HEK293 (cell line): ENCODE data around the gene HMGB1.

ENCODE experiments used
- CTCF ChIA-PET: fragments of 350-600 bp; formaldehyde crosslinking; extraction: SDS; loops from one replicate; lab custom pipeline; 2021; ENCODE audit warnings: antibody characterized with exemption; lab: Yijun Ruan, JAX
- POLR2A ChIA-PET: fragments of 300-600 bp; formaldehyde crosslinking; extraction: SDS; loops from one replicate; lab custom pipeline; 2020; ENCODE audit warnings: antibody characterized with exemption, inconsistent platforms; lab: Yijun Ruan, JAX
- H3K27ac ChIP-seq: fragments of 200-500 bp; sonication (Bioruptor generic); 2 replicates; pipeline ENCODE4 v1.5.1; 2014; ENCODE audit warnings: low read depth, low read length, control low read depth, inconsistent platforms; ENCODE audit errors: extremely low read depth
- H3K36me3 ChIP-seq, 2 experiments: fragments of 200-500 bp in 1 of 2; sonication (Bioruptor generic) in 1 of 2; 1 replicate in 1 of 2; 2 replicates in 1 of 2; pipeline ENCODE4 v1.5.1; 2014 to 2017; ENCODE audit warnings: inconsistent platforms in 2 of 2, low read length in 2 of 2; ENCODE audit not compliant: control insufficient read depth in 2 of 2, insufficient read depth in 1 of 2
- H3K4me1 ChIP-seq: fragments of 200-500 bp; sonication (Bioruptor generic); 2 replicates; pipeline ENCODE4 v1.5.1; 2014; ENCODE audit warnings: mild to moderate bottlenecking, low read length, inconsistent platforms; ENCODE audit not compliant: control insufficient read depth, insufficient read depth
- H3K4me3 ChIP-seq: 2 replicates; pipeline ENCODE4 v1.5.1; 2011; ENCODE audit warnings: low read depth, mild to moderate bottlenecking, control low read depth, low read length, moderate library complexity
- H3K9me3 ChIP-seq: fragments of 200-500 bp; sonication (Bioruptor generic); 2 replicates; pipeline ENCODE4 v1.5.1; 2014; ENCODE audit warnings: low read depth, low read length, inconsistent platforms; ENCODE audit not compliant: control insufficient read depth, insufficient read depth
- AEBP2 ChIP-seq: fragments of 450-650 bp; formaldehyde crosslinking; IDR thresholded peaks from 2 replicates; pipeline ENCODE4 v1.5.1; 2016; ENCODE audit warnings: missing biosample characterization, missing genetic modification characterization, borderline replicate concordance
- EGR2 ChIP-seq: fragments of 450-650 bp; formaldehyde crosslinking; IDR thresholded peaks from 2 replicates; pipeline ENCODE4 v1.5.1; 2016; ENCODE audit warnings: low read depth, missing biosample characterization, missing genetic modification characterization
- FEZF1 ChIP-seq: fragments of 450-650 bp; formaldehyde crosslinking; IDR thresholded peaks from 2 replicates; pipeline ENCODE4 v1.5.1; 2016; ENCODE audit warnings: missing biosample characterization, missing genetic modification characterization
- KLF7 ChIP-seq: fragments of 450-650 bp; formaldehyde crosslinking; IDR thresholded peaks from 2 replicates; pipeline ENCODE4 v1.5.1; 2016; ENCODE audit warnings: missing biosample characterization, missing genetic modification characterization, borderline replicate concordance
- SP3 ChIP-seq: fragments of 450-650 bp; formaldehyde crosslinking; IDR thresholded peaks from 2 replicates; pipeline ENCODE4 v1.5.1; 2016; ENCODE audit warnings: missing biosample characterization, missing genetic modification characterization
- YY1 ChIP-seq: fragments of 450-650 bp; formaldehyde crosslinking; IDR thresholded peaks from 2 replicates; pipeline ENCODE4 v1.5.1; 2018; ENCODE audit warnings: missing biosample characterization, missing genetic modification characterization
- YY2 ChIP-seq: fragments of 450-650 bp; formaldehyde crosslinking; IDR thresholded peaks from 2 replicates; pipeline ENCODE4 v1.5.1; 2016; ENCODE audit warnings: missing biosample characterization, missing genetic modification characterization
- ZBTB20 ChIP-seq: fragments of 450-650 bp; formaldehyde crosslinking; IDR thresholded peaks from 2 replicates; pipeline ENCODE4 v1.5.1; 2016; ENCODE audit warnings: missing biosample characterization, missing genetic modification characterization
- ZFHX2 ChIP-seq: fragments of 450-650 bp; formaldehyde crosslinking; conservative IDR thresholded peaks from 2 replicates; pipeline ENCODE4 v1.5.1; 2016; ENCODE audit warnings: missing biosample characterization, missing genetic modification characterization
- ZNF10 ChIP-seq: fragments of 450-650 bp; formaldehyde crosslinking; IDR thresholded peaks from 2 replicates; pipeline ENCODE4 v1.5.1; 2017; ENCODE audit warnings: missing biosample characterization, missing genetic modification characterization
- ZNF146 ChIP-seq: fragments of 450-650 bp; formaldehyde crosslinking; IDR thresholded peaks from 2 replicates; pipeline ENCODE4 v1.5.1; 2016; ENCODE audit warnings: missing biosample characterization, missing genetic modification characterization
- ZNF169 ChIP-seq: fragments of 450-650 bp; formaldehyde crosslinking; IDR thresholded peaks from 2 replicates; pipeline ENCODE4 v1.5.1; 2016; ENCODE audit warnings: missing biosample characterization, missing genetic modification characterization
- ZNF214 ChIP-seq: fragments of 450-650 bp; formaldehyde crosslinking; IDR thresholded peaks from 2 replicates; pipeline ENCODE4 v1.5.1; 2017; ENCODE audit warnings: missing biosample characterization, mild to moderate bottlenecking, missing genetic modification characterization, borderline replicate concordance
- ZNF221 ChIP-seq: fragments of 450-650 bp; formaldehyde crosslinking; IDR thresholded peaks from 2 replicates; pipeline ENCODE4 v1.5.1; 2017; ENCODE audit warnings: missing biosample characterization, missing genetic modification characterization, borderline replicate concordance
- ZNF223 ChIP-seq: fragments of 450-650 bp; formaldehyde crosslinking; IDR thresholded peaks from 2 replicates; pipeline ENCODE4 v1.5.1; 2016; ENCODE audit warnings: missing biosample characterization, missing genetic modification characterization
- ZNF335 ChIP-seq: fragments of 450-650 bp; formaldehyde crosslinking; conservative IDR thresholded peaks from 2 replicates; pipeline ENCODE4 v1.5.1; 2016; ENCODE audit warnings: missing biosample characterization, missing genetic modification characterization
- ZNF423 ChIP-seq: fragments of 450-650 bp; formaldehyde crosslinking; IDR thresholded peaks from 2 replicates; pipeline ENCODE4 v1.5.1; 2016; ENCODE audit warnings: missing biosample characterization, missing genetic modification characterization
- ZNF561 ChIP-seq: fragments of 450-650 bp; IDR thresholded peaks from 2 replicates; pipeline ENCODE4 v1.5.1; 2018; ENCODE audit warnings: missing biosample characterization, missing genetic modification characterization, borderline replicate concordance
- ZNF571 ChIP-seq: fragments of 450-650 bp; formaldehyde crosslinking; IDR thresholded peaks from 2 replicates; pipeline ENCODE4 v1.5.0; 2017; ENCODE audit warnings: missing biosample characterization, missing genetic modification characterization
- ZNF623 ChIP-seq: fragments of 450-650 bp; formaldehyde crosslinking; IDR thresholded peaks from 2 replicates; pipeline ENCODE4 v1.5.1; 2016; ENCODE audit warnings: missing biosample characterization, missing genetic modification characterization
- ZNF626 ChIP-seq: fragments of 450-650 bp; sonication (Bioruptor Pico); formaldehyde crosslinking; IDR thresholded peaks from 2 replicates; pipeline ENCODE4 v1.5.1; 2018; ENCODE audit warnings: missing biosample characterization, missing genetic modification characterization, inconsistent platforms
- ZNF654 ChIP-seq: fragments of 450-650 bp; formaldehyde crosslinking; IDR thresholded peaks from 2 replicates; pipeline ENCODE4 v1.5.1; 2016; ENCODE audit warnings: low read depth, missing biosample characterization, missing genetic modification characterization
- ZNF660 ChIP-seq: fragments of 450-650 bp; IDR thresholded peaks from 2 replicates; pipeline ENCODE4 v1.5.1; 2018; ENCODE audit warnings: missing biosample characterization, mild to moderate bottlenecking, missing genetic modification characterization
- ZNF677 ChIP-seq: fragments of 450-650 bp; IDR thresholded peaks from 2 replicates; pipeline ENCODE4 v1.5.0; 2018; ENCODE audit warnings: missing biosample characterization, mild to moderate bottlenecking, missing genetic modification characterization, moderate library complexity
- ZNF791 ChIP-seq: fragments of 450-650 bp; formaldehyde crosslinking; IDR thresholded peaks from 2 replicates; pipeline ENCODE4 v1.5.1; 2016; ENCODE audit warnings: missing biosample characterization, missing genetic modification characterization
- ZSCAN30 ChIP-seq: fragments of 450-650 bp; IDR thresholded peaks from 2 replicates; pipeline ENCODE4 v1.5.1; 2018; ENCODE audit warnings: missing biosample characterization, mild to moderate bottlenecking, missing genetic modification characterization, moderate library complexity
- TF ChIP-seq, protein P1 (sequence below): fragments of 450-650 bp; formaldehyde crosslinking; IDR thresholded peaks from 2 replicates; pipeline ENCODE4 v1.5.1; 2017; ENCODE audit warnings: missing biosample characterization, mild to moderate bottlenecking, missing genetic modification characterization, moderate library complexity
- TF ChIP-seq, protein P2 (sequence below): fragments of 450-650 bp; formaldehyde crosslinking; IDR thresholded peaks from 2 replicates; pipeline ENCODE4 v1.5.1; 2016; ENCODE audit warnings: missing biosample characterization, missing genetic modification characterization
- TF ChIP-seq, protein P3 (sequence below): fragments of 450-650 bp; formaldehyde crosslinking; optimal IDR thresholded peaks from 2 replicates; pipeline ENCODE3; 2016; ENCODE audit warnings: missing biosample characterization, mild to moderate bottlenecking, missing genetic modification characterization

The HMGB1 gene

GRCh38 chr13:30464496-30465342, 1.0 kb downstream of the HMGB1 start:
- peaks cover 19 to 30% of the 10 kb centered on the region in 2 experiments; a peak in 2 of 3 replicates for H3K36me3 ChIP-seq
- H3K4me3 ChIP-seq: peak overlapping the region; percentile 46
- ChIA-PET CTCF (interaction anchor here (0.6 kb wide), 1 partner anchor 126 kb away, joined by 3 read pairs; no protein-coding TSS in a partner anchor), POLR2A (interaction anchor here (1.4 to 3.0 kb wide), 4 partner anchors 14 to 158 kb away, joined by 7 to 21 read pairs (median 8); partner anchors contain the start of genes KATNAL1, UBE2L5 and USPL1)
- H3K27ac ChIP-seq: peak overlapping the region; percentile 95
- H3K9me3 ChIP-seq: no peaks in the 10 kb centered on the region
- peaks cover 6% of the 10 kb centered on the region; the same call in 1 of the 2 replicates for H3K4me1 ChIP-seq
- TF ChIP-seq ZNF221 (tag by site-specific recombination): no peak
- 0 out of 2 replicates have a peak, but pooled peaks have one; percentile 54 for TF ChIP-seq ZNF626 (tag by site-specific recombination)
- 0 out of 2 replicates have a peak, but pooled peaks have one; percentile 42 for TF ChIP-seq ZNF423 (tag by site-specific recombination)
- TF ChIP-seq ZNF677 (tag by site-specific recombination): 0 out of 2 replicates have a peak, but pooled peaks have one; percentile 30
- TF ChIP-seq ZNF654 (tag by site-specific recombination): no peak
- no peak for TF ChIP-seq ZNF623 (tag by site-specific recombination)
- TF ChIP-seq SP3 (tag by site-specific recombination): peak; percentile 25; the same call in 1 of the 2 replicates
- peak; percentile 39; the same call in 1 of the 2 replicates for TF ChIP-seq FEZF1 (tag by site-specific recombination)
- TF ChIP-seq ZBTB20 (tag by site-specific recombination): no peak
- peak; percentile 58; the same call in 1 of the 2 replicates for TF ChIP-seq YY2
- TF ChIP-seq ZNF571 (tag by site-specific recombination): no peak
- no peak for TF ChIP-seq AEBP2
- TF ChIP-seq ZNF223 (tag by site-specific recombination): no peak
- TF ChIP-seq, protein P1, sequence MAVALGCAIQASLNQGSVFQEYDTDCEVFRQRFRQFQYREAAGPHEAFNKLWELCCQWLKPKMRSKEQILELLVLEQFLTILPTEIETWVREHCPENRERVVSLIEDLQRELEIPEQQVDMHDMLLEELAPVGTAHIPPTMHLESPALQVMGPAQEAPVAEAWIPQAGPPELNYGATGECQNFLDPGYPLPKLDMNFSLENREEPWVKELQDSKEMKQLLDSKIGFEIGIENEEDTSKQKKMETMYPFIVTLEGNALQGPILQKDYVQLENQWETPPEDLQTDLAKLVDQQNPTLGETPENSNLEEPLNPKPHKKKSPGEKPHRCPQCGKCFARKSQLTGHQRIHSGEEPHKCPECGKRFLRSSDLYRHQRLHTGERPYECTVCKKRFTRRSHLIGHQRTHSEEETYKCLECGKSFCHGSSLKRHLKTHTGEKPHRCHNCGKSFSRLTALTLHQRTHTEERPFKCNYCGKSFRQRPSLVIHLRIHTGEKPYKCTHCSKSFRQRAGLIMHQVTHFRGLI (tag by site-specific recombination): peak; percentile 53; the same call in 1 of the 2 replicates
- TF ChIP-seq ZNF561: peak; percentile 89; the same call in 1 of the 2 replicates
- TF ChIP-seq, protein P2, sequence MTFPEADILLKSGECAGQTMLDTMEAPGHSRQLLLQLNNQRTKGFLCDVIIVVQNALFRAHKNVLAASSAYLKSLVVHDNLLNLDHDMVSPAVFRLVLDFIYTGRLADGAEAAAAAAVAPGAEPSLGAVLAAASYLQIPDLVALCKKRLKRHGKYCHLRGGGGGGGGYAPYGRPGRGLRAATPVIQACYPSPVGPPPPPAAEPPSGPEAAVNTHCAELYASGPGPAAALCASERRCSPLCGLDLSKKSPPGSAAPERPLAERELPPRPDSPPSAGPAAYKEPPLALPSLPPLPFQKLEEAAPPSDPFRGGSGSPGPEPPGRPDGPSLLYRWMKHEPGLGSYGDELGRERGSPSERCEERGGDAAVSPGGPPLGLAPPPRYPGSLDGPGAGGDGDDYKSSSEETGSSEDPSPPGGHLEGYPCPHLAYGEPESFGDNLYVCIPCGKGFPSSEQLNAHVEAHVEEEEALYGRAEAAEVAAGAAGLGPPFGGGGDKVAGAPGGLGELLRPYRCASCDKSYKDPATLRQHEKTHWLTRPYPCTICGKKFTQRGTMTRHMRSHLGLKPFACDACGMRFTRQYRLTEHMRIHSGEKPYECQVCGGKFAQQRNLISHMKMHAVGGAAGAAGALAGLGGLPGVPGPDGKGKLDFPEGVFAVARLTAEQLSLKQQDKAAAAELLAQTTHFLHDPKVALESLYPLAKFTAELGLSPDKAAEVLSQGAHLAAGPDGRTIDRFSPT: no peak
- TF ChIP-seq ZNF169 (tag by site-specific recombination): no peak
- TF ChIP-seq ZNF214 (tag by site-specific recombination): no peak
- TF ChIP-seq ZNF335 (tag by site-specific recombination): 0 out of 2 replicates have a peak, but pooled peaks have one; percentile 37
- no peak for TF ChIP-seq ZNF146 (tag by site-specific recombination)
- TF ChIP-seq EGR2 (tag by site-specific recombination): 0 out of 2 replicates have a peak, but pooled peaks have one; percentile 27
- TF ChIP-seq ZNF10 (tag by site-specific recombination): no peak
- TF ChIP-seq ZFHX2: peak; percentile 54
- TF ChIP-seq ZSCAN30 (tag by site-specific recombination): peak; percentile 53; the same call in 1 of the 2 replicates
- TF ChIP-seq YY1: peak; percentile 86
- no peak for TF ChIP-seq KLF7 (tag by site-specific recombination)
- TF ChIP-seq ZNF660 (tag by site-specific recombination): peak; percentile 48; the same call in 1 of the 2 replicates
- TF ChIP-seq, protein P3, sequence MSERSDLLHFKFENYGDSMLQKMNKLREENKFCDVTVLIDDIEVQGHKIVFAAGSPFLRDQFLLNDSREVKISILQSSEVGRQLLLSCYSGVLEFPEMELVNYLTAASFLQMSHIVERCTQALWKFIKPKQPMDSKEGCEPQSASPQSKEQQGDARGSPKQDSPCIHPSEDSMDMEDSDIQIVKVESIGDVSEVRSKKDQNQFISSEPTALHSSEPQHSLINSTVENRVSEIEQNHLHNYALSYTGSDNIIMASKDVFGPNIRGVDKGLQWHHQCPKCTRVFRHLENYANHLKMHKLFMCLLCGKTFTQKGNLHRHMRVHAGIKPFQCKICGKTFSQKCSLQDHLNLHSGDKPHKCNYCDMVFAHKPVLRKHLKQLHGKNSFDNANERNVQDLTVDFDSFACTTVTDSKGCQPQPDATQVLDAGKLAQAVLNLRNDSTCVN (tag by site-specific recombination): peak; percentile 20
- TF ChIP-seq ZNF791: no peak
